ENCODE data around the gene PPP1CC.
"Not testable (repeated sequence)": the region's sequence is repeated elsewhere in the genome, so short reads cannot be mapped to it uniquely, and the experiment has no call there.

The PPP1CC gene

DNA sequence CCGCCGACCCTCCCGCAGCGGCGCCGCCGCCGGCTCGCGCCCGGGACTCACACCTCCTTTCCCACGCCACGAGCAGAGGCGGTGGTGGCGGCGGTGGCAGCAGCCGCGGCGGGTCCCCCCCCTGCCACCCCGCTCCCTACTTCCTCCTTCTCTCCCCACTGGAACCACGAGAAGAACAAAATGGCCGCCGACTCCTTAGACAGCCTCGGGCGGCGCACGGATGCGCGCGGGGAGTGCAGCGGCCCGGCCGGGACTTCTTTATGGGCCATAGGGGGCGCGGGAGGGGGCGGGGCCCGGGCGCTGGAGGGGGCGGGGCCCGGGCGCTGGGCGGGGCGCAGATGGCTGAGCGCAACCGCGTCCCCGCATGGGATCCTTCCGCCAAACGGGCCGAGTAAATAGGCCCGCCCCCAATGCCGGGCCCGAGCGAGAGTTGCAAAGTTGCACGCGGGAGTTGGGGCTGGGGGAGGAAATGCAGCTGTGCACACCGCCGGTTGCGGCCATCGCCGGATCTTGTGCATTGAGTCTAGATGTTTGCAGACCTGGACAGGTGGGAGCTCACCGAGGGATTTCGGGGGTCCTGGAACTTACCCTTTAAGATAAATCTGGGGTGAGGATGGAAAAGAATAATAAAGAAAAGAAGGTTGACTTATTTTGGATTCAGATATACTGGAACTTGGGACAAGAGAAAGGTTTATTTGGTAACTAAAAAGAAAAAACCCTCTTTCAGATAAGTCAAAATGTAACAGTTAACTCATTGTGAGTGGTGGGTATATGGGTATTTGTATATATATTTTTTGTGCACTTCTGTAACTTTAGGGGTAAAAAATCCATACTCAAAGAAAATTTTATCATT, at the start of gene PPP1CC:
PPP1CC (minus strand) TSS at position 174 of the 853 bp plus-strand sequence. CDS start 184 bp downstream, outside the sequence.
- DNase-seq = peak; percentile 83

DNA sequence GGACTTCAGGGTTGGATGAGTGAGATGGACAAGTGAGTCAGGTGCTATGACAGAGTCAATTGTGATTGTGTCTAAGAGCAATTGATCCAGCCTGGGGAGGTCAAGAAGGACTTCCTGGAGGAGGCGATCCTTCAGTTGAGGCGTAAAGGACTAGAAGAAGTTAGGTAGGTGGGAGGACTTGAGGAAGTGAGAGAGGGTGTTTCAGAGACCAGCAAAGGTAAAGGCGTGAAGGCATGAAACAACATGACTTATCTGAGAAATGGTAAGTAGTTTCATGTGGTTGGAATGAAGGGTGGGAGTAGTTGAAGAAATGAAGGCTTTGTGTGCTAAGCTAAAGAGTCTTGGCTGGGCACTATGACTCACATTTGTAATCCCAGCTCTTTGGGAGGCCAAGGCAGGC, 48.9 kb upstream of the PPP1CC start:
- DNase-seq = no peak

DNA sequence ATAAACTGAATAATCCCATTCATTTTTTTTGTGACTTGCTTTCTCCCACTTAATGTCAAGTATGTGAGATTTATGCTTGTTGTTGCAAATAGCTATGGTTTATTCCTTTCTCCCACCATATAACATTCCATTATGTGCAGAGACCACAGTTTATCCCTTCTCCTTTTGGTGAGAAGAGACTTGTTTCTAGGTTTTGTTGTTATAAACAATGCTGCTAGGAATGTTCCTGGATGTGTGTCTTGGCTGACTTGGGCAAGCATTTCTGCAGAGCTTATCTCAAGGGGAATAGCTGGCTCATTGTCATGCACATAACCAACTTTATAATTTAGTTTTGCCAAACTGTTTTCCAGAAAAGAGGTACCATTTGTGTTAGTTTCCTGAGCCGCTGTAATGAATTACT, 47.6 kb upstream of the PPP1CC start:
- no peak for DNase-seq

DNA sequence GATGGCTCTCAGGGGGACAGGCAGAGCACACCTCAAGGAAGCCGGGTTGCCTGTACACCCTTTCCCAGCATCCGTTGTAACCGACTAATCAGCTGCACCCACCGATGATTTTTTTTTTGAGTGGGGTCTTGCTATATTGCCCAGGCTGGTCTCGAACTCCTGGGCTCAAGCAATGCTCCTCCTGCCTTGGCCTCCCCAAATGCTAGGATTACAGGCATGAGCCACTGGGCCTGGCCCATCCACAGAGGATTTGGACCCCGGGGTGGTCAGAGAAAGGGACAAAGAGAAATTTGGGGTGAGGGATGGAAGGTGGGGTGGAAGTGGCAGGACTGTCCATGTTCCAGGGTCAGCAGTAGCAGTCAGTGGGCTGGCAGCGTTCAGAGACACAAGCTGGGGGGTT, 43.3 kb upstream of the PPP1CC start:
- DNase-seq = no peak

DNA sequence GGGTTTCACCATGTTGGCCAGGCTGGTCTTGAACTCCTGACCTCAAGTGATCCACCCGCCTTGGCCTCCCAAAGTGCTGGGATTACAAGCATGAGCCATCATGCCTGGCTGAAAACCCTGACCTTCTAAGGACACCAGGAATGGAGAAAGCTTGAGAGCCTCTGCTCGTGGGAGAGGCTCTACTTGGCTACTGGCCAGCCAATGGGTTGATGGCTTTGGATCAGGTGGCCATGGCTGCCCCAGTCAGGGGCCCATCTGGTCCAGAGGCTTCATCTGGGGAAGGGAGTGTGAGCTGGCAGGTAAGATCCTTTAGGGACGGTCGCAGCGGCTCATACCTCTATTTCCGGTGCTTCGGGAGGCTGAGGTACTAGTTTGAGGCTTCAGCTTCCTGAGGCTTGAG, 42.5 kb upstream of the PPP1CC start:
- DNase-seq = no peak

- DNase-seq = no peak
Observed at GRCh38 chr12:110782922-110783321, 40.2 kb upstream of the PPP1CC start.

DNA sequence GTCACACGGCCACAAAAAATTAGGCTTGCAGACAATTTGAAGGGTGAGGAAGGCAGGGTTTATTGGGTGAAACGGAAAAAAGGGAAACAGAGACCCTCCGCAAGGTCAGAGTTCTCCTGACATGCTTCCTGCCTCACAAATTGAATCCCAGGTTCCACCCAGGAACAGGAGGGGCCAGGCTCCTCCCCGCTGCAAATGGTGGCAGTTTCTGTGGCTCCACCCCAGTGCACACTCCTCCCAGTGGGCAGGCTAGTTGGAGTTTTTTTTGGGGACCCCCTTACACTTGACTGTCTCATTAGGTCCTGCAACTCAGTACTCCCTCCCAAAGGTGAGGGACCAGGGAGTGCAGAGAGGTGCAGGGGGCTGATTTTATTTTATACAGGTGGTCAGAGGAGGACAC, 39.4 kb upstream of the PPP1CC start:
- no peak for DNase-seq

GRCh38 chr12:110780448-110780847, 37.8 kb upstream of the PPP1CC start:
- DNase-seq = no peak

DNA sequence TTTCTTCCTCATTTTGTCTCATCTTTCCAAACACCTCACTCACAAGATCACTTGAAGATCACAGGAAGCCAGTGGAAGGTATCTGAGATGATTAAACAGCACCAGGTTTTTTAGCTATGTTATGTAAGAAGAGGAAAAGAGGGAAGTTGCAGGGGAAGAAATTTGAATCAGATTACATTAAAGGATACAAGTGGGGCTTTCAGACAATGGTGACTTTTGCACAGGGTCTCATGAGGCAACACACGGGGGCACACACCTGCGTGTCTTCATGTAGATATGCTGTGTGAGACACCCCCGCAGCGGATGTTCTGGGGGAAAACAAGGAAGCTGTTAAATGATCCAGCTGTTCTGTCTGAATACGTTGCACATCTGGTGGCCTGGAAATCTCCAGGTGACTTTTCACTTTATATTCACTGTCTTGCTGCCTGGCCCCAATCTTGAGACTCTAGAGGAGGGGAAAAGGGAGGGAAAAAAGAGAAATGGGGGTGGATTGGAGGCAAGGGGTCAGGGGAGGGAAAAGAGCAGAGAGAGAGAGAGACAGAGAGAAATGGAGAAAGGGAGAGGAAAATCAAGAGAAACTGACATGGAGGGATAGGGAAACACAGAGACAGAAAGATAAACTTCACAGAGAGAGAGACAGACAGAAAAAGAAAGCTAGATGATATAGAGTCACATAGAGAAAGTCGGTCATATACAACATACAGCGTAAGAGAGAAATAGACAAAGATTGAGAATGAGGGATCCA, 36.3 kb upstream of the PPP1CC start:
- no peak for DNase-seq

DNA sequence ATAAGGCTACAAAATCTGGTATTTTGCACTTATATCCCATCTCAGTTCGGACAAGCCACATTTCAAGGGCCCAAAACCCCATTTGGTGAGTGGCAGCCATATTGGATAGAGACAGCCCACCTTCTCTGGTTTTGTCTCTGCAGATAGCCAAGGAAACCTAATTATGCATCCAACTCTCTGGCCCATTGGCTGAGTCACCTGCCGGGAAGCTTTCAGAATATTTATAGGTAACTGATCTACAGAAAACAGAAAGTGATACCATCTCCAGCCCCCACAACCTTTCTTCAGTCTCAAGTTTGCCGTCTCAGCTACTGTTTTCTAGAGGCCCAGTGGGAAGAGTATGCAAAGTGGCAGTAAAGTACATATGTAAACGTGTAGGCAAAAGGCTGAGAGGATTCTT, 33.7 kb upstream of the PPP1CC start:
- DNase-seq = no peak

DNA sequence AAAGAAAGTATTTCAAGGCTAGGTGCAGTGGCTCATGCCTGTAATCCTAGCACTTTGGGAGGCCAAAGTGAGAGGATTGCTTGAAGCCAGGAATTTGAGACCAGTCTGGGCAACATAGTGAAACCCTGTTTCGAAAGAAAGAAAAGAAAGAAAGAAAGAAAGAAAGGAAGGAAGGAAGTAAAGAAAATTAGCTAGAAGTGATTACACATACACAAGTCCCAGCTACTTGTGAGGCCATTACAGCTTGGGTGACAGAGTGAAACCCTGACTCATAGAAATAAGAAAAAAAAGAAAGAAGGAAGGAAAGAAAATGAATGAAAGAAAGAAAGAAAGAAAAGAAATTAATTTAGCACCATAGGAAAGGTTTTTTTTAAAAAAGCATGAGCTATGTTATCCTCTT, 33.3 kb upstream of the PPP1CC start:
- DNase-seq = no peak

DNA sequence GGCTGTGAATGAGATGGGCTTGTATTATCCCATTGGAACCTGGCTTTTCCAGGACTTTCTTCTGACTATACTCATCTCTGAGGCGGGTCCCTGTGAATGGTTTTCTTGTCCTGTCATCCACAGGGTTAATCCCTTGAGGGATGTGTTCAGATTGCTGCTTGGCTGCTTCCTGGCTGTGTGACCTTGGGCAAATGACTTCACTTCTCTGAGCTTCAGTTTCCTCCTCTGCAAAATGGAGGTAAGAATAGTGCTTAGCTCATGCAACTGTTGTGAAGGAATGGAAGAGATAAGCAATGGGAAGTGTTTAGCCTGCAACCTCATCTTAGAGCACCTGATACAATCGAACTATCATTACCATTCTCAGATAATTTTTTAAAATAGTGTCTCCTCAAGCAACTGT, 32.1 kb upstream of the PPP1CC start:
- no peak for DNase-seq

GRCh38 chr12:110768960-110769359, 26.3 kb upstream of the PPP1CC start:
- no peak for DNase-seq

DNA sequence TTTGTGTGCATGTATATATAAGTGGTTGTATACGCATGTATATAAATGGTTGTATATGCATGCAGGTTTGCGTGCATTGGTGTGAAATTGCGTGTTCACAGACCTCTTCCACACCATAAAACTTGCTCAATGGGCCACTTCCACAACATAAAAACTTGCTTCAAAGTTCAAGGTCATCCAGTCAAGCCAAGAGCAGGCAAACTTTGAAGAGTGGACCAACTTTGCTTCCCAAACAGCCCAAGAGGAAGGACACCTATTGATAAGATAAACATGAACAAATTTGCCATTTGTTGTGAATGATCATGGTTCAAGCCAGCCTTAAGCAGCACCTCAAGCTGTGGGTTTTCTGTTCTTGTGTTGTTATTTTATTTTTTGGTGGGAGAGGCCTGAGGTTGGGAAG, 25.2 kb upstream of the PPP1CC start:
- DNase-seq = no peak

DNA sequence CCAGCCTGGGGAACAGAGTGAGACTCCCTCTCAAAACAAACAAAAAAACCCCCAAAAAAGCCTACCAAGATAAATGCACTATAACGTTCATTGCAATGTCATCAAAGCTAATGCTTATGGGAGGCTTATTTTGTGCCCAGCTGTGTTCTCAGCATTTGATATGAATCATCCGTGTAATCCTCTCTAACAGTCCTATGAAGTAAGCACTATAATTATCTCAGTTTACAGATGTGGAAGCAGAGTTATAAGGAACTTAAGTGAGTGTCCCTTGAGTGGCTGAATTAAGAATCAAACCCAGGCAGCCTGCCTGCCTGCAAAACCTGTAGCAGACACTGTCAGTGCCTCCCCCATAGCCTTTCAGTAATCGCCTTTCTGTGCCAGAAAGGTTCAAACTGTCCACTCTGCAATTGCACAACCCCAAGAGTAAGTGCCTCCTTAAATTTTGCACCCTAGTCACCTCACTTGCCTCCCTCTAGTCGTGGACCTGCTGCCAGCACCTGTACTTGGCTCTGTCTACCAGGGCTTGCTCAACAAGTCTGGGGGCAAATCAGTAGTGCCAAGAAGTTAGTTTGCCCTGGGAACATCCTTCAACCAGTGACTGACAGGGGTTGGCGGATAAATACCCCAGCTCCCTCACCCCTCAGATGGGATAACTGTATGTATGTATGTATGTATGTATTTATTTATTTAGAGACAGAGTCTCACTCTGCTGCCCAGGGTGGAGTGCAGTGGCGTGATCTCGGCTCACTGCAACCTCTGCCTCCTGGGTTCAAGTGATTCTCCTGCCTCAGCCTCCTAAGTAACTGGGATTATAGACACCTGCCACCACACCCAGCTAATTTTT, 23.8 kb upstream of the PPP1CC start:
- no peak for DNase-seq

- not testable (repeated sequence) for DNase-seq
Observed at GRCh38 chr12:110765572-110765971, 22.9 kb upstream of the PPP1CC start.

GRCh38 chr12:110765111-110765510, 22.4 kb upstream of the PPP1CC start:
- no peak for DNase-seq

- DNase-seq = no peak
Observed at GRCh38 chr12:110763583-110763982, 20.9 kb upstream of the PPP1CC start.

DNA sequence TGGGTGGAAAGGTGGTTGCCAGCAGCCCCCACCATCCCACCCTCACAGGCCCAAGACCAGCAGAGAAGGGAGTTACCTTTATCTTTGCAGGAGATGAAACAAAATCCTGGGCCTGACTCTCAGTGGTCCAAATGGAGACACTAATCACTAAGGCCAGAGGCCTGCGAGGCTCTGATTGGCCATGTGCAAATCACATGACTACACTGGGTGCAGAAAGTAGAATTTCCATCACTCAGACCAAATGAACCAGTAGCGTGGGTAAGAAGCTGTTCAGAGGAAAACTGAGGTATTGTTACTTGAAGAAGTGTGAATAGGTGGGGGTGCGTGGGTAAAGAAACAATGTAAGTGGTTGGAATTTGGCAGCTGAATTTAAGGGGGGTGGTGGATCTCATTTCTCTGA, 20.2 kb upstream of the PPP1CC start:
- DNase-seq = no peak

GRCh38 chr12:110760204-110760609, 17.5 kb upstream of the PPP1CC start:
- no peak for DNase-seq

- no peak for DNase-seq
Observed at GRCh38 chr12:110758922-110759321, 16.2 kb upstream of the PPP1CC start.

GRCh38 chr12:110756611-110757010, 13.9 kb upstream of the PPP1CC start:
- DNase-seq = no peak

- DNase-seq = no peak
Observed at GRCh38 chr12:110754101-110754793, 11.6 kb upstream of the PPP1CC start.

Measured in NCI-H748 treated with DMSO at 0.1 percent for 48 hours (cell line).